Effector memory CD4-positive, alpha-beta T cell (primary cell): ENCODE results near the gene ARHGDIA.
A peak's percentile ranks its signal among the peaks of the same experiment; 100 is the strongest.

ENCODE experiments used
- DNase-seq, 3 donors: peaks; one replicate each; pipeline ENCODE4 v3.0.0-alpha.2; 2020
- H3K27ac ChIP-seq: 2 replicates; pipeline ENCODE4 v1.7.0; 2013; ENCODE audit warnings: mild to moderate bottlenecking, low read length, moderate library complexity; ENCODE audit not compliant: insufficient read depth, poor library complexity, severe bottlenecking
- H3K27me3 ChIP-seq: replicated peaks from 2 replicates; pipeline ENCODE4 v1.7.0; 2013; ENCODE audit warnings: mild to moderate bottlenecking, low read length; ENCODE audit not compliant: insufficient read depth, control insufficient read depth, poor library complexity, severe bottlenecking
- H3K36me3 ChIP-seq: 2 replicates; pipeline ENCODE4 v1.7.0; 2013; ENCODE audit warnings: mild to moderate bottlenecking, low read length, moderate library complexity; ENCODE audit not compliant: control insufficient read depth, insufficient read depth
- H3K4me1 ChIP-seq: 2 replicates; pipeline ENCODE4 v1.7.0; 2013; ENCODE audit warnings: low read length, mild to moderate bottlenecking; ENCODE audit not compliant: control insufficient read depth, insufficient read depth, poor library complexity, severe bottlenecking
- H3K4me3 ChIP-seq: 2 replicates; pipeline ENCODE4 v1.7.0; 2013; ENCODE audit warnings: low read length, low read depth, mild to moderate bottlenecking; ENCODE audit not compliant: insufficient read depth, poor library complexity, severe bottlenecking
- H3K9me3 ChIP-seq: 2 replicates; pipeline ENCODE4 v1.7.0; 2013; ENCODE audit warnings: mild to moderate bottlenecking, low read length, moderate library complexity; ENCODE audit not compliant: control insufficient read depth

Gene ARHGDIA

DNA sequence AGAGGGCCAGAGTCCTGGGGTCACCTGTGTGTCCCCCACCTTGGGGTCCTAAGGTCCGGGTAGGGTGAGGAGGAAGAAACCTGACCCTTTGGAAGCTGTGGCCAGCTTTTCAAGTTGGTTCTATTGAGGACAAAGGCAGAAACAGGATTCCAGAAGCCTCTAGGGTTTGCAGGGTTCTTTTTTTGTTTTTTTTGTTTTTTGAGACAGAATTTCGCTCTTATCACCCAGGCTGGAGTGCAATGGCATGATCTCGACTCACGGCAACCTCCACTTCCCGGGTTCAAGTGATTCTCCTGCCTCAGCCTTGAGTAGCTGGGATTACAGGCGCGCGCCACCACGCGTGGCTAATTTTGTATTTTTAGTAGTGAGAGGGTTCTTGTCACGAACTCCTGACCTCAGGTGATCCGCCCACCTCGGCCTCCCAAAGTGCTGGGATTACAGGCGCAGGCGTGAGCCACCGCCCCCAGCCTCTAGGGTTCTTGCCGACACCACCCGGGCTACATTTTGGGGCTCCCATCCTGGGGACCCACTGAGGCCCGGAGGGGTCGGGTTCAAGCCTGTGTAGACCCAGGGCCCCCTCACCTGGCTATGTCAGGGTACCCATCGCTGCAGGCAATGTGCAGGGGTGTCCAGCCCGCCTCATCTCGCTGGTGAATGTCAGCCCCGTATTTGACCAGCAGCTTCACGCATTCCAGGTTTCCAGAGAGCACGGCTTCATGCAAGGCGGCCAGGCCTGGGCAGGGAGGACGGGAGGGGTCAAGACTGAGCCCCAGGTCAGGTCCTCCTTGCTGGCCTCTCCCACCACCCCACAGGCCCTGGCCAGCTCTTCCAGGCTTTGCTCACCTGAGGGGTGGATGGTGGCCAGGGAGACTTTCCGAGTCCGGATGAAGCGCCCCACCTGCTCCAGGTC lies 37.0 kb downstream of the ARHGDIA start:
- Histone ChIP-seq H3K4me1 (peaks cover 15% of the 10 kb centered on the region), H3K4me3 (peak overlapping the region; percentile 56), H3K27ac (peak overlapping the region; percentile 81), H3K36me3 (no peaks in the 10 kb centered on the region), H3K9me3 (no peaks in the 10 kb centered on the region), H3K27me3 (no peaks in the 10 kb centered on the region)
- DNase-seq: no peak

- Histone ChIP-seq H3K4me1 (peaks cover 15% of the 10 kb centered on the region), H3K4me3 (peak within 1 kb of the TSS; percentile 57)
Measured at GRCh38 chr17:81833160-81833920, 37.8 kb downstream of the ARHGDIA start, which contains the start of gene MCRIP1. Gene MCRIP1 (minus strand): TSS chr17:81833291. CDS start chr17:81824506, 8,785 bp downstream.

GRCh38 chr17:81832608-81833159 lies 38.5 kb downstream of the ARHGDIA start:
- peak overlapping the region; percentile 63 for H3K27ac ChIP-seq
- H3K27me3 ChIP-seq: no peaks in the 10 kb centered on the region
- H3K36me3 ChIP-seq: no peaks in the 10 kb centered on the region
- DNase-seq: no peak
- H3K4me1 ChIP-seq: peaks cover 15% of the 10 kb centered on the region
- peak overlapping the region; percentile 57 for H3K4me3 ChIP-seq
- no peaks in the 10 kb centered on the region for H3K9me3 ChIP-seq

More at GRCh38 chr17:81833160-81833920, 37.8 kb downstream of the ARHGDIA start, which contains the start of gene MCRIP1:
- Histone ChIP-seq H3K9me3 (no peaks in the 10 kb centered on the region), H3K36me3 (no peaks in the 10 kb centered on the region), H3K27me3 (no peaks in the 10 kb centered on the region), H3K27ac (peak within 1 kb of the TSS; percentile 81)
- peak; percentile 86 to 92 (median 91) for DNase-seq

DNA sequence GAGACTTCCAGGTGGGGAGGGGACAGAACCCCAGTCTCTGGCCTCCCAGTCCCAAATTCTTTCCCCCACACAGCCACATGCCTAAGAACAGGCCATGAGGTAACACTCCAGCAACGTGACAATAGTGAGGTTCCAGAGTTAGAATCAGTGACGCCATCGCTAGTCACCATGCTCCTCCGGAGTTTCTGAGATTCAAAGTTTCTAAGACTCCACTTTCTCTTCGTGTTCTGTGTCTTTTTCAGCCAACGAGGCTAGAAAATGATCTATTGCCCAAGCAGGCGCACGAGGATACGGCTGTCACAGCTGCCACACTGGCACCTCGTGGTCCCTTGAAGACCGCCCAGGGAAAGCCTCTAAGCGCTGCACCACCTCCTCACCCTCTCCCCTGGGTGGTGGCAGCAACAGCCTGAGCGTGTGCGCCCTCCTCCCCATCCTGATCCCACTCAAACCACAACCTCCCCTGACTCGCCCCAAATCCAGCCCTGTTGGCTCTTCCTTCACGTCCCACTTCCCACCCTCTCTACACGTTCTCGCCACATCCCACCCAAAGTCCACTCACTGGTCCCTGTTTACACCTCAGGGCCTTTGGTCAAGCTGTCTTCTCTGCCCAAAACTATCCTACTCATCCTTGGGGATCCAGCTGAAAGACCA lies 39.1 kb downstream of the ARHGDIA start:
- no peaks in the 10 kb centered on the region for H3K27me3 ChIP-seq
- H3K4me3 ChIP-seq: peak overlapping the region; percentile 57
- peaks cover 15% of the 10 kb centered on the region for H3K4me1 ChIP-seq
- peak; percentile 18 to 27 (median 26) for DNase-seq
- H3K9me3 ChIP-seq: no peaks in the 10 kb centered on the region
- H3K36me3 ChIP-seq: no peaks in the 10 kb centered on the region
- peak overlapping the region; percentile 63 for H3K27ac ChIP-seq

DNA sequence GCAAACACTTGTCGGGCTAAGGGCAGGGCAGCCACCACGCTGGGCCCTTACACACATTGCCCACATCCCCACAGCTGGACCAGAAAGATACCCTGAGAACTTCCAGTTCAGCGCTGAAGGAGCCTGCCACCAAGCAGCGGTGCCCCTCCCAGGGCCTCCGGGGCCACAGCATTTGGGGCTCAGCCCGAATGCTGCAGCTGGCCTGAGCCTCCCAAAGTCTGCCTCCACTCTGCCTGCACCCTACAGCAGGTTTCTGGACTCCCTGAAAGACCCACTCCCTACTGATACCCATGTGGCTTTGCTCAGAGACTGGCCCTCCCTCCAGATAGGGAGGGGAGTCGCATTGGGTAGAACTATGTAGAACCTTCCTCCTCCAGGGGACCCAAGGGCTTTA lies 39.6 kb downstream of the ARHGDIA start:
- no peak for DNase-seq
- H3K9me3 ChIP-seq: no peaks in the 10 kb centered on the region
- H3K27me3 ChIP-seq: no peaks in the 10 kb centered on the region
- H3K4me1 ChIP-seq: peaks cover 15% of the 10 kb centered on the region
- no peaks in the 10 kb centered on the region for H3K36me3 ChIP-seq
- H3K27ac ChIP-seq: peak overlapping the region; percentile 63
- no peak overlapping the region for H3K4me3 ChIP-seq

GRCh38 chr17:81829858-81830257 lies 41.3 kb downstream of the ARHGDIA start:
- Histone ChIP-seq H3K36me3 (no peaks in the 10 kb centered on the region), H3K27ac (no peak overlapping the region), H3K4me3 (no peak overlapping the region), H3K9me3 (no peaks in the 10 kb centered on the region), H3K4me1 (peaks cover 15% of the 10 kb centered on the region), H3K27me3 (no peaks in the 10 kb centered on the region)
- no peak for DNase-seq

GRCh38 chr17:81828656-81829055 lies 42.5 kb downstream of the ARHGDIA start:
- Histone ChIP-seq H3K4me1 (peaks cover 12% of the 10 kb centered on the region), H3K27me3 (no peaks in the 10 kb centered on the region), H3K36me3 (peaks cover 5% of the 10 kb centered on the region), H3K27ac (no peak overlapping the region), H3K4me3 (no peak overlapping the region), H3K9me3 (no peaks in the 10 kb centered on the region)
- DNase-seq: no peak

DNA sequence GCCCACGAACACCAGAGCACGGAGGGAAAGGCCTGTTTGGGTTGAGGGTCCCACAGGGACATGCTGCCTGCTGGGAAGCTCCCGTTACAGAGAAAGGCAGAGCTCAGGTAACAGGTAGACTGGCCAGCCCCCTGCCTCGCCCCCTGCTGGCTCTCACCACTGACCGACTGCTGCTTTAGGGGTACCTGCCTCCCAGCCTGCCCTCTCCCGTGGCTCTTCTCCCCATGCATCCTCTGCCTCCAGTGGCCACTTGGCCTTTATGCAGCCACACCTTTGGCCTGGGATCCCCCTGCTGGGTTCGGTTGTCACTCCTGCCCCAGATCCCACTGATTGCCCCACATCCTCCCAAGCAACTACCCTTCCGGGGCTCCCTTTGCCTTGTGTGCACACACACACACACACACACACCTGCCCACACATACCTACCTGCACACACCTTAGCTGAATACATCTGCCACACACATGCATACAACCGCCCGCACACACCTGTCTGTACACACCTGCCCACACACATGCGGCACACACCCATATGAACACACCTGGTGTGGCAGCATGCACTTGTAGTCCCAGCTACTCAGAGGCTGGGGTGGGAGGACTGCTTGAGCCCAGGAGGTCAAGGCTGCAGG lies 45.2 kb downstream of the ARHGDIA start:
- no peak overlapping the region for H3K27ac ChIP-seq
- no peaks in the 10 kb centered on the region for H3K4me1 ChIP-seq
- no peaks in the 10 kb centered on the region for H3K9me3 ChIP-seq
- peaks cover 7% of the 10 kb centered on the region for H3K36me3 ChIP-seq
- H3K27me3 ChIP-seq: no peaks in the 10 kb centered on the region
- no peak overlapping the region for H3K4me3 ChIP-seq
- DNase-seq: no peak

- H3K27ac ChIP-seq: no peak overlapping the region
- no peaks in the 10 kb centered on the region for H3K4me1 ChIP-seq
- no peaks in the 10 kb centered on the region for H3K27me3 ChIP-seq
- peaks cover 7% of the 10 kb centered on the region for H3K36me3 ChIP-seq
- H3K9me3 ChIP-seq: no peaks in the 10 kb centered on the region
- no peak overlapping the region for H3K4me3 ChIP-seq
- DNase-seq: no peak
Measured at GRCh38 chr17:81824595-81824994, 46.5 kb downstream of the ARHGDIA start.
